Hepatocyte (in vitro differentiated cells): ENCODE results near the gene HIRA. TPM values are rescaled to one million over a fixed set of nuclear protein-coding genes. Genes with fewer than 3 reads are reported as not detected.

ENCODE experiments used
- DNase-seq: peaks from one replicate; pipeline ENCODE4 v3.0.0-alpha.2; 2016; ENCODE audit warnings: low spot score
- H2AFZ ChIP-seq: fragments of 200-600 bp; sonication (generic); 2 replicates; pipeline ENCODE4 v1.6.0; 2016; ENCODE audit warnings: antibody characterized with exemption, mild to moderate bottlenecking
- H3K27ac ChIP-seq: fragments of 200-600 bp; sonication (generic); 2 replicates; pipeline ENCODE4 v1.5.1; 2016; ENCODE audit warnings: mild to moderate bottlenecking
- H3K27me3 ChIP-seq: fragments of 200-600 bp; sonication (generic); 2 replicates; pipeline ENCODE4 v1.6.1; 2016
- H3K36me3 ChIP-seq: fragments of 200-600 bp; sonication (generic); replicated peaks from 2 replicates; pipeline ENCODE4 v1.5.1; 2016; ENCODE audit warnings: low read depth; ENCODE audit not compliant: insufficient read depth
- H3K4me1 ChIP-seq: fragments of 200-600 bp; sonication (generic); 2 replicates; pipeline ENCODE4 v1.5.1; 2016; ENCODE audit warnings: mild to moderate bottlenecking, moderate library complexity; ENCODE audit not compliant: insufficient read depth
- H3K4me2 ChIP-seq: fragments of 200-600 bp; sonication (generic); 2 replicates; pipeline ENCODE4 v1.6.0; 2016
- H3K4me3 ChIP-seq: fragments of 200-600 bp; sonication (generic); 2 replicates; pipeline ENCODE4 v1.5.1; 2016; ENCODE audit warnings: mild to moderate bottlenecking
- H3K79me2 ChIP-seq: fragments of 200-600 bp; sonication (generic); 2 replicates; pipeline ENCODE4 v1.6.0; 2017; ENCODE audit warnings: mild to moderate bottlenecking
- H3K9me2 ChIP-seq: fragments of 200-600 bp; sonication (generic); replicated peaks from 2 replicates; pipeline ENCODE4 v1.6.0; 2017; ENCODE audit warnings: mild to moderate bottlenecking; ENCODE audit not compliant: insufficient read depth
- H3K9me3 ChIP-seq: fragments of 200-600 bp; sonication (generic); 2 replicates; pipeline ENCODE4 v1.5.1; 2016; ENCODE audit warnings: low read depth, mild to moderate bottlenecking
- H4K20me1 ChIP-seq: fragments of 200-600 bp; sonication (generic); 2 replicates; pipeline ENCODE4 v1.6.0; 2016; ENCODE audit warnings: mild to moderate bottlenecking; ENCODE audit not compliant: insufficient read depth, poor library complexity, severe bottlenecking
- CTCF ChIP-seq: fragments of 200-600 bp; sonication (generic); IDR thresholded peaks from 2 replicates; pipeline ENCODE4 v1.5.1; 2016; ENCODE audit warnings: antibody characterized with exemption, mild to moderate bottlenecking; ENCODE audit not compliant: poor library complexity
- EZH2 ChIP-seq: fragments of 200-600 bp; sonication (generic); IDR thresholded peaks from 2 replicates; pipeline ENCODE4 v1.6.1; 2016; ENCODE audit warnings: antibody characterized with exemption, mild to moderate bottlenecking, borderline replicate concordance
- EZH2phosphoT487 ChIP-seq: fragments of 200-600 bp; sonication (generic); IDR thresholded peaks from one replicate; pipeline ENCODE4 v1.6.1; 2018; ENCODE audit warnings: antibody characterized with exemption, mild to moderate bottlenecking, low read depth, moderate library complexity; ENCODE audit not compliant: unreplicated experiment, severe bottlenecking
- WGBS: methylation state at CpG from one replicate; pipeline ENCODE4 v1.1.6; 2016; ENCODE audit warnings: low lambda C conversion rate; ENCODE audit errors: missing lambda C conversion rate; 5-methylcytosine and 5-hydroxymethylcytosine counted together
- polyA plus RNA-seq: library from polyadenylated mRNA; unstranded; fragments of >200 nt; fragmentation: Nextera tagmentation; extraction: Ambion mirVana; gene quantifications from 2 replicates; pipeline ENCODE4 v1.2.1, GENCODE V29; 2016
- total RNA-seq: library from RNA; depleted of rRNA; stranded (reverse); fragments of >200 nt; gene quantifications from 2 replicates; pipeline ENCODE4 v1.2.3, GENCODE V29; 2014

Gene HIRA
- total and polyA plus RNA-seq, 2 experiments from 2014 or later: 23.5 to 30.6 TPM

DNA sequence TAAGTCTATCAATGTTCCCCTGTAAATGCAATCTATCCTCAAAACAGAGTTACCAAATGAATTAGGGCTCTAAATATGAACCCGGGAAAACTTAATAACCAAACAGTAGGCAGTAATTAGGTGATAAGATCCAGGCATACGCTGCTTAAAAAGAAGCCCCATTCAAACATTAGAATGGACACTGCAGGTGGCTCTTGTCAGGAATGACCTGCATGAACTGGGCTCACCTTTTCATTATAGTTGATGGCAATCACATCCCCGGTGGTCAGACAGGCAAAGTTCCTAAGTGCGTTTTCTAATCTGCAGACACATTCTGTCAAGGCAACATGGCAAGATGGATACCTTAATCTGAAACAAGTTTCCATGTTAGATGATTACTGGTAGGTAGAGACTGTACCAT, 33.4 kb upstream of the HIRA start:
- WGBS: 86% methylated on average over 4 of the region's 4 CpGs
- H3K36me3 ChIP-seq: no peaks in the 10 kb centered on the region
- DNase-seq: no peak

DNA sequence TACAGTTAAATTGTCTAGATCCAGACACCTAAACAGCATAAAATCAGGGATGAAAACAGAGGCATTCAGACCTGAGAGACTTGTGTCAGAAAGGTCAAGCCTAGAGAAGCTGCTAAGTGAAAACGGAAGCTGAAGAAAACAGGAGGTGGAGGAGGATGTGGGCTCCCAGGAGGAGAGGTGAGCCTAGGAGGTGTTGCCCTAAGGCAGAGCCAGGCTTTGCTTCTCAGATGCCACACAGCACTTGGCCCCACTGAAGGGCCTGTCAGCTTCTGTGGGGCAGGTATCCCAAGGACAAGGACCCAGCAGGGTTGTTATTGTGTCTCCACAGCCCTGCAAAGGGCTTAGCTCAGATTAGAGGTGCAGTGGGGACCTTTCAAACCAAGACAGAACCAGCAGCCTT, 33.0 kb upstream of the HIRA start:
- no peaks in the 10 kb centered on the region for H3K4me1 ChIP-seq

More for the DNA sequence above, 33.4 kb upstream of the HIRA start:
- TF ChIP-seq EZH2phosphoT487 (no peak), EZH2 (no peak), CTCF (no peak)
- Histone ChIP-seq H3K4me2 (no peak overlapping the region), H3K4me3 (no peak overlapping the region), H3K4me1 (no peaks in the 10 kb centered on the region), H3K9me3 (no peaks in the 10 kb centered on the region), H3K9me2 (no peaks in the 10 kb centered on the region), H4K20me1 (no peaks in the 10 kb centered on the region), H3K27me3 (no peaks in the 10 kb centered on the region), H3K27ac (no peak overlapping the region), H3K79me2 (no peaks in the 10 kb centered on the region), H2AFZ (no peak overlapping the region)

DNA sequence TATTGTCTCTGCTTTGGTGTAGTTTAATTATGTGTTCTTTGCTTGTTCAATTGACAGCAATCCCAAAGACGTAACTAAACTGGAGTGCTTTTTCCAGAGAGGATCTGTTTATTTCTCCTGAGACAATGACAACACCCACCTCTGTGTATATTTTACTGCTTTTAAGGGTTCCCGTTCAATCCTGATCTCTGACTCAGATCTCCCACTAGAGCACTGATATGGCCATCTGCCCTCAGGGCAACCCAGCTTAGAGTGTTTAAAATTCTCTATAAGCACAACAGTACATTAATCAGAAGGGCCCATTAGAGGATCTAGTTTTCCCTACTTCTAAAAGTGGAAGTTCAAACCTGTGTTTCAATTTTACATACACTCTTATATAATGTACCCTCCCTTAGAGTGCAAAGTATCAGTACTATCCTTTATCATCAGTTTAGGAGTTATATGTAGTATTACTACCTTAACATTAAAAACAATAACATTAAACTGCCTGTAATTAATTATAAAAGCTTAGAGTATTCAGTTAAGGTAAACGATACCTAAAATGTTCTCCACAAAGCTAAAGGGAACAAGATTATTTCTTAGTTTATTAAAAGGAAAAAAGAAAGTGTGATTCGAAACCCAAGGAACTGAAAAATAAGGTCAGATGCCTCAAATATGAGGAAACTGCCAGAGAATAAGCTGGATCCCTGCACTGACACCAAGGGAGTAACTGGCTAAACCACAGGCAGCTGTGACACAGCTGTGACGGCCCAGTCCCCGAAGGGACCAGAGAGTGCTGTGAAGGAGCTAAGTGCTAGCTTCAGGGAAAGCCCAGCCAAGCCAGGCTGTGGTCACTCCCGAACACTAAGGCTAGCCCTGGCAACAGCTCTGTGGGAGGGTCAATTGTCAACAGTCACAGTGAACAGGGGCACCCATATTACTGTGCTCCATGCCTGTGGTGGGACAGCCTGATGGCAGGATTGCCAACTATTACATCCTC, 32.2 kb upstream of the HIRA start:
- no peaks in the 10 kb centered on the region for H3K36me3 ChIP-seq
- H3K4me3 ChIP-seq: no peak overlapping the region
- no peak overlapping the region for H2AFZ ChIP-seq
- no peaks in the 10 kb centered on the region for H3K79me2 ChIP-seq
- no peaks in the 10 kb centered on the region for H3K4me1 ChIP-seq
- H3K9me3 ChIP-seq: no peaks in the 10 kb centered on the region
- H3K27ac ChIP-seq: no peak overlapping the region
- no peaks in the 10 kb centered on the region for H4K20me1 ChIP-seq
- TF ChIP-seq EZH2phosphoT487: no peak
- WGBS: 70% methylated on average over 7 of the region's 7 CpGs
- no peak overlapping the region for H3K4me2 ChIP-seq
- H3K27me3 ChIP-seq: no peaks in the 10 kb centered on the region
- no peak for DNase-seq
- no peaks in the 10 kb centered on the region for H3K9me2 ChIP-seq

More for the DNA sequence above, 33.0 kb upstream of the HIRA start:
- Histone ChIP-seq H3K27me3 (no peaks in the 10 kb centered on the region), H2AFZ (no peak overlapping the region), H3K27ac (no peak overlapping the region), H3K9me3 (no peaks in the 10 kb centered on the region), H3K9me2 (no peaks in the 10 kb centered on the region), H4K20me1 (no peaks in the 10 kb centered on the region), H3K79me2 (no peaks in the 10 kb centered on the region), H3K4me2 (no peak overlapping the region), H3K4me3 (no peak overlapping the region), H3K36me3 (no peaks in the 10 kb centered on the region)
- 83% methylated on average over 1 of the region's 1 CpG for WGBS
- DNase-seq: no peak
- TF ChIP-seq EZH2: no peak
- TF ChIP-seq EZH2phosphoT487: no peak
- no peak for TF ChIP-seq CTCF

DNA sequence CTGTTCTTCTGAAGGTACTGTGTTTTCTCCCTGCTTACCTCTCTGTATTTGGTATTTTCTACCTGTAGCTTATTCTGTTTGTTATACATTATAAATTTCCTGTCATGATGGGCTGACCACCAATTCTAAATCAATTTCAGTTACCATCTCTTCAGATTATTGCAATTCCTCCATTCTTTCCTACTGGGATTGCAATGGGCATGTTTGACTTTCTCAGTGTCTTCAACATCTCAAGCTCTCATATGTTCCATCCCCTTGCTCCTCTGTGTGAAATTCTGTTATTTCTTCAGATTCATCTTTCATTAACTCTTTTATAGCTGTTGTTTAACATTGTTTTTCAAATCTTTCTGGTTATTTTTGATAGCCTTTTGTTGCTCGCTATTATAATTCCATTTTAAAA, 31.5 kb upstream of the HIRA start:
- no peak for TF ChIP-seq EZH2phosphoT487
- no peak for TF ChIP-seq EZH2
- no peak for TF ChIP-seq CTCF
- Histone ChIP-seq H3K4me3 (no peak overlapping the region), H3K27me3 (no peaks in the 10 kb centered on the region), H4K20me1 (no peaks in the 10 kb centered on the region), H3K9me2 (no peaks in the 10 kb centered on the region), H3K4me1 (no peaks in the 10 kb centered on the region), H3K4me2 (no peak overlapping the region), H2AFZ (no peak overlapping the region), H3K9me3 (no peaks in the 10 kb centered on the region), H3K27ac (no peak overlapping the region), H3K36me3 (no peaks in the 10 kb centered on the region), H3K79me2 (no peaks in the 10 kb centered on the region)
- no peak for DNase-seq
- 100% methylated on average over 1 of the region's 1 CpG for WGBS
